H1 (cell line): ENCODE results near the gene TRIM47. TPM values are rescaled to one million over a fixed set of nuclear protein-coding genes. Genes with fewer than 3 reads are reported as not detected.

Source experiments
- CTCF ChIA-PET: fragments of 300-600 bp; sonication (Branson Sonifier 250); formaldehyde crosslinking; loops from one replicate; lab custom pipeline; 2021; ENCODE audit not compliant: partially characterized antibody; lab: Charles Lee
- POLR2A ChIA-PET: fragments of 300-600 bp; sonication (Branson Sonifier 250); formaldehyde crosslinking; loops from one replicate; lab custom pipeline; 2021; ENCODE audit warnings: inconsistent platforms; ENCODE audit not compliant: partially characterized antibody; lab: Charles Lee
- DNase-seq, 2 experiments: peaks; one replicate each; pipeline versions ENCODE4 v3.0.0 to v3.0.0-alpha.2; 2010 to 2022; ENCODE audit warnings: low spot score in 2 of 2, low read depth in 1 of 2, mixed read lengths in 1 of 2
- FAIRE-seq: peaks from 2 replicates; lab custom pipeline; 2011; peaks lifted over from hg19 to GRCh38; lab: Jason Lieb, UNC
- H2AFZ ChIP-seq: 2 replicates; pipeline ENCODE4 v1.8.1; 2012; ENCODE audit warnings: low read length, inconsistent platforms
- H2AK5ac ChIP-seq: 2 replicates; pipeline ENCODE4 v1.6.1; 2013; ENCODE audit warnings: low read depth, low read length
- H2BK120ac ChIP-seq: replicated peaks from 2 replicates; pipeline ENCODE3; 2013; ENCODE audit warnings: low read depth, low read length, inconsistent platforms
- H2BK12ac ChIP-seq: 2 replicates; pipeline ENCODE4 v1.6.1; 2013; ENCODE audit warnings: low read depth, low read length
- H2BK15ac ChIP-seq: 2 replicates; pipeline ENCODE4 v1.6.1; 2013; ENCODE audit warnings: low read length
- H2BK20ac ChIP-seq: 2 replicates; pipeline ENCODE4 v1.6.1; 2013; ENCODE audit warnings: low read length
- H2BK5ac ChIP-seq: 2 replicates; pipeline ENCODE4 v1.6.1; 2013; ENCODE audit warnings: low read depth, low read length
- H3K14ac ChIP-seq: 2 replicates; pipeline ENCODE4 v1.6.1; 2013; ENCODE audit warnings: inconsistent platforms; ENCODE audit not compliant: insufficient read length
- H3K18ac ChIP-seq: 2 replicates; pipeline ENCODE4 v1.6.1; 2013; ENCODE audit warnings: low read length; ENCODE audit errors: extremely low read depth
- H3K23ac ChIP-seq: 2 replicates; pipeline ENCODE4 v1.6.1; 2013; ENCODE audit warnings: inconsistent platforms; ENCODE audit not compliant: insufficient read length
- H3K23me2 ChIP-seq: 2 replicates; pipeline ENCODE4 v1.6.1; 2013; ENCODE audit warnings: low read depth, low read length
- H3K27ac ChIP-seq: 2 replicates; pipeline ENCODE4 v1.6.1; 2011; ENCODE audit warnings: low read depth, low read length, inconsistent platforms
- H3K27me3 ChIP-seq, 4 experiments: replicated peaks in 1 of 4; 1 replicate in 1 of 4; 2 replicates in 3 of 4; pipeline versions ENCODE4 v1.6.1 to v1.8.1; 2011 to 2013; ENCODE audit warnings: low read length in 3 of 4, mild to moderate bottlenecking in 3 of 4, inconsistent platforms in 2 of 4, mixed read lengths in 2 of 4, moderate library complexity in 1 of 4; ENCODE audit not compliant: control insufficient read depth in 3 of 4, insufficient read depth in 3 of 4; ENCODE audit errors: extremely low read depth in 1 of 4
- H3K36me3 ChIP-seq, 4 experiments: 2 replicates each; pipeline versions ENCODE4 v1.6.1 to v1.8.1; 2011 to 2013; ENCODE audit warnings: mild to moderate bottlenecking in 4 of 4, low read length in 3 of 4, moderate library complexity in 2 of 4, control low read depth in 1 of 4, inconsistent platforms in 1 of 4; ENCODE audit not compliant: insufficient read depth in 4 of 4, control insufficient read depth in 2 of 4
- H3K4ac ChIP-seq: replicated peaks from 2 replicates; pipeline ENCODE3; 2013; ENCODE audit warnings: low read length, low read depth, mixed read lengths, inconsistent platforms; ENCODE audit not compliant: insufficient read length
- H3K4me1 ChIP-seq, 4 experiments: replicated peaks in 1 of 4; 1 replicate in 1 of 4; 2 replicates in 3 of 4; pipeline versions ENCODE4 v1.6.1 to v1.8.1; 2011 to 2013; ENCODE audit warnings: low read length in 3 of 4, inconsistent platforms in 2 of 4, mixed read lengths in 1 of 4; ENCODE audit not compliant: insufficient read depth in 4 of 4, control insufficient read depth in 3 of 4
- H3K4me2 ChIP-seq, 2 experiments: 2 replicates each; pipeline versions ENCODE4 v1.6.1 to v1.8.1; 2011 to 2013; ENCODE audit warnings: low read depth in 2 of 2, low read length in 2 of 2, control low read depth in 1 of 2, inconsistent platforms in 1 of 2, mild to moderate bottlenecking in 1 of 2; ENCODE audit not compliant: insufficient read depth in 1 of 2
- H3K4me3 ChIP-seq, 4 experiments: fragments of 200-600, 300-600 bp in 1 of 4; sonication (generic), shearing (Covaris generic), sonication (Bioruptor Twin) in 1 of 4; 2 replicates each; pipeline versions ENCODE4 v1.5.1 to v1.8.1; 2011 to 2016; ENCODE audit warnings: low read length in 4 of 4, low read depth in 3 of 4, control low read depth in 2 of 4, inconsistent platforms in 2 of 4, mild to moderate bottlenecking in 2 of 4, mixed read lengths in 1 of 4, moderate library complexity in 1 of 4; ENCODE audit not compliant: insufficient read depth in 2 of 4; ENCODE audit errors: extremely low read depth in 1 of 4
- H3K56ac ChIP-seq: replicated peaks from 2 replicates; pipeline ENCODE3; 2013; ENCODE audit warnings: low read depth, mild to moderate bottlenecking, mixed read lengths, low read length, inconsistent platforms; ENCODE audit not compliant: insufficient read length
- H3K79me1 ChIP-seq: 2 replicates; pipeline ENCODE4 v1.6.1; 2013; ENCODE audit warnings: low read depth, low read length, control low read depth
- H3K79me2 ChIP-seq, 2 experiments: 2 replicates each; pipeline versions ENCODE4 v1.6.1 to v1.8.1; 2012 to 2013; ENCODE audit warnings: low read length in 2 of 2, mild to moderate bottlenecking in 2 of 2, inconsistent platforms in 1 of 2; ENCODE audit not compliant: insufficient read depth in 2 of 2, control insufficient read depth in 1 of 2
- H3K9ac ChIP-seq, 4 experiments: replicated peaks in 1 of 4; 1 replicate in 1 of 4; 2 replicates in 3 of 4; pipeline versions ENCODE4 v1.6.1 to v1.8.1; 2011 to 2013; ENCODE audit warnings: low read depth in 3 of 4, low read length in 3 of 4, control low read depth in 2 of 4, mild to moderate bottlenecking in 2 of 4, moderate library complexity in 2 of 4, inconsistent platforms in 1 of 4; ENCODE audit errors: extremely low read depth in 1 of 4
- H3K9me3 ChIP-seq, 2 experiments: 2 replicates each; pipeline versions ENCODE4 v1.6.1 to v1.8.1; 2012 to 2013; ENCODE audit warnings: mild to moderate bottlenecking in 2 of 2, moderate library complexity in 2 of 2, control low read depth in 1 of 2, inconsistent platforms in 1 of 2, low read depth in 1 of 2, low read length in 1 of 2, mixed read lengths in 1 of 2; ENCODE audit not compliant: insufficient read depth in 2 of 2
- H4K20me1 ChIP-seq, 2 experiments: replicated peaks in 1 of 2; 2 replicates each; pipeline versions ENCODE3 to v1.8.1; 2011 to 2013; ENCODE audit warnings: inconsistent platforms in 2 of 2, low read length in 2 of 2, mild to moderate bottlenecking in 1 of 2; ENCODE audit not compliant: insufficient read depth in 2 of 2, control insufficient read depth in 1 of 2
- H4K5ac ChIP-seq: 2 replicates; pipeline ENCODE4 v1.6.1; 2013; ENCODE audit warnings: low read length, low read depth, mixed read lengths, inconsistent platforms; ENCODE audit not compliant: insufficient read length
- H4K8ac ChIP-seq: 2 replicates; pipeline ENCODE4 v1.8.0; 2013; ENCODE audit warnings: mild to moderate bottlenecking, moderate library complexity, low read length, inconsistent platforms; ENCODE audit not compliant: insufficient read depth; ENCODE audit errors: extremely low read depth
- H4K91ac ChIP-seq: replicated peaks from 2 replicates; pipeline ENCODE3; 2013; ENCODE audit warnings: low read length, mixed read lengths, inconsistent platforms; ENCODE audit not compliant: insufficient read length
- ASH2L ChIP-seq: fragments of 200-600, 300-600 bp; sonication (generic); IDR thresholded peaks from one replicate; pipeline ENCODE4 v1.7.1; 2017; ENCODE audit warnings: low read length
- E2F6 ChIP-seq: IDR thresholded peaks from 2 replicates; pipeline ENCODE4 v1.6.1; 2012; ENCODE audit warnings: inconsistent platforms
- POLR2A ChIP-seq, 2 experiments: IDR thresholded peaks; 1 replicate in 1 of 2; 2 replicates in 1 of 2; pipeline ENCODE4 v1.6.1; 2011; ENCODE audit warnings: low read depth in 2 of 2, low read length in 2 of 2, mild to moderate bottlenecking in 2 of 2; ENCODE audit errors: control extremely low read depth in 1 of 2
- POLR2AphosphoS5 ChIP-seq: IDR thresholded peaks from 2 replicates; pipeline ENCODE4 v1.6.1; 2011; ENCODE audit warnings: low read depth, low read length
- SUZ12 ChIP-seq: fragments of 200-600 bp; sonication (generic); IDR thresholded peaks from 2 replicates; pipeline ENCODE4 v1.6.1; 2012; ENCODE audit warnings: mild to moderate bottlenecking, inconsistent platforms, low read length, moderate library complexity, mixed read lengths
- TAF7 ChIP-seq: optimal IDR thresholded peaks from 2 replicates; pipeline ENCODE3; 2011; ENCODE audit warnings: low read depth, mild to moderate bottlenecking, inconsistent platforms, low read length, moderate library complexity, borderline replicate concordance
- WGBS, 2 experiments: shearing (Covaris generic) in 1 of 2; methylation state at CpG; one replicate each; pipeline versions ENCODE4 v1.1.6 to v1.1.7; 2013 to 2015; ENCODE audit warnings: low lambda C conversion rate in 2 of 2, mixed read lengths in 2 of 2, inconsistent platforms in 1 of 2, low coverage in 1 of 2, missing lambda C conversion rate in 1 of 2; ENCODE audit not compliant: insufficient replicate concordance in 2 of 2, insufficient coverage in 1 of 2, insufficient read length in 1 of 2; ENCODE audit errors: extremely low coverage in 1 of 2, missing lambda C conversion rate in 1 of 2; 5-methylcytosine and 5-hydroxymethylcytosine counted together
- polyA plus RNA-seq, 7 experiments: library from polyadenylated mRNA; depleted of rRNA in 3 of 7; stranded (reverse) in 5 of 7; unstranded in 2 of 7; fragments of >200 nt in 5 of 7; fragments of 200-250 nt in 2 of 7; gene quantifications; 1 replicate in 5 of 7; 2 replicates in 1 of 7; 4 replicates in 1 of 7; pipeline versions ENCODE4 v1.2.1 to v1.2.3, GENCODE V29; 2011 to 2013; ENCODE audit warnings: missing spikeins in 2 of 7, mixed read lengths in 2 of 7
- total RNA-seq: library from RNA; stranded (reverse); fragmentation: NEBNext Ultra II Directional; extraction: Animal tissue kit (Norgen Biotek cat#: 25700); gene quantifications from 2 replicates; pipeline ENCODE4 v1.2.1, GENCODE V29; 2021

Gene TRIM47
- total and polyA plus RNA-seq, 2 of the 8 experiments (the other 6 are each of a cell fraction or from before 2014, with no cell fraction given), result 6.3 to 6.4 TPM

- H3K27ac ChIP-seq, result no peak overlapping the region
- H3K79me2 ChIP-seq, result no peaks in the 10 kb centered on the region
- POLR2A ChIA-PET, result interaction anchor here (0.5 to 4.3 kb wide), 9 partner anchors 8 to 1133 kb away, joined by 3 to 36 read pairs (median 8); partner anchors contain the start of gene WBP2
- H4K91ac ChIP-seq, result no peak overlapping the region
- H3K4me2 ChIP-seq, result no peak overlapping the region
- H2BK20ac ChIP-seq, result no peak overlapping the region
- no peaks in the 10 kb centered on the region for H3K79me1 ChIP-seq
- peaks cover 7 to 36% (median 28%) of the 10 kb centered on the region in 4 experiments for H3K36me3 ChIP-seq
- H2BK15ac ChIP-seq, result no peak overlapping the region
- H3K4ac ChIP-seq, result no peak overlapping the region
- H4K8ac ChIP-seq, result no peak overlapping the region; the same call in 1 of the 2 replicates
- no peak overlapping the region for H3K56ac ChIP-seq
- no peak overlapping the region for H2AFZ ChIP-seq
- no peaks in the 10 kb centered on the region for H3K9me3 ChIP-seq
- no peak overlapping the region for H3K23ac ChIP-seq
- H3K4me1 ChIP-seq, result peaks cover 0 to 8% (median 6%) of the 10 kb centered on the region in 4 experiments; a peak in 4 of 7 replicates
- no peak overlapping the region for H2BK120ac ChIP-seq
- no peak overlapping the region for H3K9ac ChIP-seq
- no peak overlapping the region for H2BK12ac ChIP-seq
- H3K4me3 ChIP-seq, result no peak overlapping the region
- H3K18ac ChIP-seq, result no peak overlapping the region
- H3K14ac ChIP-seq, result no peak overlapping the region
- no peak overlapping the region for H2AK5ac ChIP-seq
- H2BK5ac ChIP-seq, result no peak overlapping the region
- FAIRE-seq (no peak), DNase-seq (no peak)
- H4K5ac ChIP-seq, result no peak overlapping the region
- no peaks in the 10 kb centered on the region for H3K27me3 ChIP-seq
- H4K20me1 ChIP-seq, result peaks cover 4 to 5% of the 10 kb centered on the region in 2 experiments
- no peaks in the 10 kb centered on the region for H3K23me2 ChIP-seq
- 96% methylated on average over 32 of the region's 34 CpGs; no CpG with 5 or more reads in 1 of the 2 experiments for WGBS, 2 experiments
- CTCF ChIA-PET, result interaction anchor here (0.7 to 27.2 kb wide), 19 partner anchors 12 to 164 kb away, joined by 3 to 563 read pairs (median 5); partner anchors contain the start of genes MRPL38, UNK and WBP2
- TF ChIP-seq ASH2L (no peak), E2F6 (no peak), POLR2A (IDR thresholded peaks at IDR 0.05; ENCODE audit: control extremely low read depth in 1 of 2, low read depth in 2 of 2, low read length in 2 of 2) (no peak), SUZ12 (no peak), POLR2AphosphoS5 (no peak), TAF7 (no peak)
Observed at GRCh38 chr17:75846692-75847613, 31.4 kb downstream of the TRIM47 start.
